H1 (cell line): ENCODE results near the gene PSMC2. TPM values are rescaled to one million over a fixed set of nuclear protein-coding genes. Genes with fewer than 3 reads are reported as not detected.

Source experiments
- CTCF ChIA-PET: fragments of 300-600 bp; sonication (Branson Sonifier 250); formaldehyde crosslinking; loops from one replicate; lab custom pipeline; 2021; ENCODE audit not compliant: partially characterized antibody; lab: Charles Lee
- POLR2A ChIA-PET: fragments of 300-600 bp; sonication (Branson Sonifier 250); formaldehyde crosslinking; loops from one replicate; lab custom pipeline; 2021; ENCODE audit warnings: inconsistent platforms; ENCODE audit not compliant: partially characterized antibody; lab: Charles Lee
- DNase-seq, 2 experiments: peaks; one replicate each; pipeline versions ENCODE4 v3.0.0 to v3.0.0-alpha.2; 2010 to 2022; ENCODE audit warnings: low spot score in 2 of 2, low read depth in 1 of 2, mixed read lengths in 1 of 2
- FAIRE-seq: peaks from 2 replicates; lab custom pipeline; 2011; peaks lifted over from hg19 to GRCh38; lab: Jason Lieb, UNC
- H2AFZ ChIP-seq: 2 replicates; pipeline ENCODE4 v1.8.1; 2012; ENCODE audit warnings: low read length, inconsistent platforms
- H2AK5ac ChIP-seq: 2 replicates; pipeline ENCODE4 v1.6.1; 2013; ENCODE audit warnings: low read depth, low read length
- H2BK120ac ChIP-seq: replicated peaks from 2 replicates; pipeline ENCODE3; 2013; ENCODE audit warnings: low read depth, low read length, inconsistent platforms
- H2BK12ac ChIP-seq: 2 replicates; pipeline ENCODE4 v1.6.1; 2013; ENCODE audit warnings: low read depth, low read length
- H2BK15ac ChIP-seq: 2 replicates; pipeline ENCODE4 v1.6.1; 2013; ENCODE audit warnings: low read length
- H2BK20ac ChIP-seq: 2 replicates; pipeline ENCODE4 v1.6.1; 2013; ENCODE audit warnings: low read length
- H2BK5ac ChIP-seq: 2 replicates; pipeline ENCODE4 v1.6.1; 2013; ENCODE audit warnings: low read depth, low read length
- H3K14ac ChIP-seq: 2 replicates; pipeline ENCODE4 v1.6.1; 2013; ENCODE audit warnings: inconsistent platforms; ENCODE audit not compliant: insufficient read length
- H3K18ac ChIP-seq: 2 replicates; pipeline ENCODE4 v1.6.1; 2013; ENCODE audit warnings: low read length; ENCODE audit errors: extremely low read depth
- H3K23ac ChIP-seq: 2 replicates; pipeline ENCODE4 v1.6.1; 2013; ENCODE audit warnings: inconsistent platforms; ENCODE audit not compliant: insufficient read length
- H3K23me2 ChIP-seq: 2 replicates; pipeline ENCODE4 v1.6.1; 2013; ENCODE audit warnings: low read depth, low read length
- H3K27ac ChIP-seq: 2 replicates; pipeline ENCODE4 v1.6.1; 2011; ENCODE audit warnings: low read depth, low read length, inconsistent platforms
- H3K27me3 ChIP-seq, 4 experiments: replicated peaks in 1 of 4; 1 replicate in 1 of 4; 2 replicates in 3 of 4; pipeline versions ENCODE4 v1.6.1 to v1.8.1; 2011 to 2013; ENCODE audit warnings: low read length in 3 of 4, mild to moderate bottlenecking in 3 of 4, inconsistent platforms in 2 of 4, mixed read lengths in 2 of 4, moderate library complexity in 1 of 4; ENCODE audit not compliant: control insufficient read depth in 3 of 4, insufficient read depth in 3 of 4; ENCODE audit errors: extremely low read depth in 1 of 4
- H3K36me3 ChIP-seq, 4 experiments: 2 replicates each; pipeline versions ENCODE4 v1.6.1 to v1.8.1; 2011 to 2013; ENCODE audit warnings: mild to moderate bottlenecking in 4 of 4, low read length in 3 of 4, moderate library complexity in 2 of 4, control low read depth in 1 of 4, inconsistent platforms in 1 of 4; ENCODE audit not compliant: insufficient read depth in 4 of 4, control insufficient read depth in 2 of 4
- H3K4ac ChIP-seq: replicated peaks from 2 replicates; pipeline ENCODE3; 2013; ENCODE audit warnings: low read length, low read depth, mixed read lengths, inconsistent platforms; ENCODE audit not compliant: insufficient read length
- H3K4me1 ChIP-seq, 4 experiments: replicated peaks in 1 of 4; 1 replicate in 1 of 4; 2 replicates in 3 of 4; pipeline versions ENCODE4 v1.6.1 to v1.8.1; 2011 to 2013; ENCODE audit warnings: low read length in 3 of 4, inconsistent platforms in 2 of 4, mixed read lengths in 1 of 4; ENCODE audit not compliant: insufficient read depth in 4 of 4, control insufficient read depth in 3 of 4
- H3K4me2 ChIP-seq, 2 experiments: 2 replicates each; pipeline versions ENCODE4 v1.6.1 to v1.8.1; 2011 to 2013; ENCODE audit warnings: low read depth in 2 of 2, low read length in 2 of 2, control low read depth in 1 of 2, inconsistent platforms in 1 of 2, mild to moderate bottlenecking in 1 of 2; ENCODE audit not compliant: insufficient read depth in 1 of 2
- H3K4me3 ChIP-seq, 4 experiments: fragments of 200-600, 300-600 bp in 1 of 4; sonication (generic), shearing (Covaris generic), sonication (Bioruptor Twin) in 1 of 4; 2 replicates each; pipeline versions ENCODE4 v1.5.1 to v1.8.1; 2011 to 2016; ENCODE audit warnings: low read length in 4 of 4, low read depth in 3 of 4, control low read depth in 2 of 4, inconsistent platforms in 2 of 4, mild to moderate bottlenecking in 2 of 4, mixed read lengths in 1 of 4, moderate library complexity in 1 of 4; ENCODE audit not compliant: insufficient read depth in 2 of 4; ENCODE audit errors: extremely low read depth in 1 of 4
- H3K56ac ChIP-seq: replicated peaks from 2 replicates; pipeline ENCODE3; 2013; ENCODE audit warnings: low read depth, mild to moderate bottlenecking, mixed read lengths, low read length, inconsistent platforms; ENCODE audit not compliant: insufficient read length
- H3K79me1 ChIP-seq: 2 replicates; pipeline ENCODE4 v1.6.1; 2013; ENCODE audit warnings: low read depth, low read length, control low read depth
- H3K79me2 ChIP-seq, 2 experiments: 2 replicates each; pipeline versions ENCODE4 v1.6.1 to v1.8.1; 2012 to 2013; ENCODE audit warnings: low read length in 2 of 2, mild to moderate bottlenecking in 2 of 2, inconsistent platforms in 1 of 2; ENCODE audit not compliant: insufficient read depth in 2 of 2, control insufficient read depth in 1 of 2
- H3K9ac ChIP-seq, 4 experiments: replicated peaks in 1 of 4; 1 replicate in 1 of 4; 2 replicates in 3 of 4; pipeline versions ENCODE4 v1.6.1 to v1.8.1; 2011 to 2013; ENCODE audit warnings: low read depth in 3 of 4, low read length in 3 of 4, control low read depth in 2 of 4, mild to moderate bottlenecking in 2 of 4, moderate library complexity in 2 of 4, inconsistent platforms in 1 of 4; ENCODE audit errors: extremely low read depth in 1 of 4
- H3K9me3 ChIP-seq, 2 experiments: 2 replicates each; pipeline versions ENCODE4 v1.6.1 to v1.8.1; 2012 to 2013; ENCODE audit warnings: mild to moderate bottlenecking in 2 of 2, moderate library complexity in 2 of 2, control low read depth in 1 of 2, inconsistent platforms in 1 of 2, low read depth in 1 of 2, low read length in 1 of 2, mixed read lengths in 1 of 2; ENCODE audit not compliant: insufficient read depth in 2 of 2
- H4K20me1 ChIP-seq, 2 experiments: replicated peaks in 1 of 2; 2 replicates each; pipeline versions ENCODE3 to v1.8.1; 2011 to 2013; ENCODE audit warnings: inconsistent platforms in 2 of 2, low read length in 2 of 2, mild to moderate bottlenecking in 1 of 2; ENCODE audit not compliant: insufficient read depth in 2 of 2, control insufficient read depth in 1 of 2
- H4K5ac ChIP-seq: 2 replicates; pipeline ENCODE4 v1.6.1; 2013; ENCODE audit warnings: low read length, low read depth, mixed read lengths, inconsistent platforms; ENCODE audit not compliant: insufficient read length
- H4K8ac ChIP-seq: 2 replicates; pipeline ENCODE4 v1.8.0; 2013; ENCODE audit warnings: mild to moderate bottlenecking, moderate library complexity, low read length, inconsistent platforms; ENCODE audit not compliant: insufficient read depth; ENCODE audit errors: extremely low read depth
- H4K91ac ChIP-seq: replicated peaks from 2 replicates; pipeline ENCODE3; 2013; ENCODE audit warnings: low read length, mixed read lengths, inconsistent platforms; ENCODE audit not compliant: insufficient read length
- CBX8 ChIP-seq: fragments of 300-800, 300-1000 bp; sonication (generic); IDR thresholded peaks from 2 replicates; pipeline ENCODE4 v1.7.1; 2016; ENCODE audit warnings: low read depth, low read length, borderline replicate concordance
- CHD2 ChIP-seq: IDR thresholded peaks from 2 replicates; pipeline ENCODE4 v1.6.1; 2012; ENCODE audit warnings: low read length, improper control_type of control experiment
- CREB1 ChIP-seq: IDR thresholded peaks from 2 replicates; pipeline ENCODE4 v1.6.1; 2012; ENCODE audit warnings: inconsistent platforms
- GABPA ChIP-seq: IDR thresholded peaks from 2 replicates; pipeline ENCODE4 v1.6.1; 2011; ENCODE audit warnings: mild to moderate bottlenecking, low read length, moderate library complexity, borderline replicate concordance; ENCODE audit not compliant: insufficient read depth
- JUND ChIP-seq: IDR thresholded peaks from 2 replicates; pipeline ENCODE4 v1.6.1; 2011; ENCODE audit warnings: mild to moderate bottlenecking, improper control_type of control experiment, low read length
- KDM4A ChIP-seq: IDR thresholded peaks from one replicate; pipeline ENCODE4 v1.7.1; 2012; ENCODE audit warnings: low read depth, mild to moderate bottlenecking, moderate library complexity, low read length, inconsistent platforms; ENCODE audit not compliant: severe bottlenecking
- MAFK ChIP-seq: IDR thresholded peaks from 2 replicates; pipeline ENCODE4 v1.6.1; 2012; ENCODE audit warnings: low read depth, mild to moderate bottlenecking, improper control_type of control experiment, low read length
- POLR2A ChIP-seq, 2 experiments: IDR thresholded peaks; 1 replicate in 1 of 2; 2 replicates in 1 of 2; pipeline ENCODE4 v1.6.1; 2011; ENCODE audit warnings: low read depth in 2 of 2, low read length in 2 of 2, mild to moderate bottlenecking in 2 of 2; ENCODE audit errors: control extremely low read depth in 1 of 2
- POLR2AphosphoS5 ChIP-seq: IDR thresholded peaks from 2 replicates; pipeline ENCODE4 v1.6.1; 2011; ENCODE audit warnings: low read depth, low read length
- TAF1 ChIP-seq: IDR thresholded peaks from 2 replicates; pipeline ENCODE4 v1.6.1; 2011; ENCODE audit warnings: mild to moderate bottlenecking, low read depth, low read length
- WGBS, 2 experiments: shearing (Covaris generic) in 1 of 2; methylation state at CpG; one replicate each; pipeline versions ENCODE4 v1.1.6 to v1.1.7; 2013 to 2015; ENCODE audit warnings: low lambda C conversion rate in 2 of 2, mixed read lengths in 2 of 2, inconsistent platforms in 1 of 2, low coverage in 1 of 2, missing lambda C conversion rate in 1 of 2; ENCODE audit not compliant: insufficient replicate concordance in 2 of 2, insufficient coverage in 1 of 2, insufficient read length in 1 of 2; ENCODE audit errors: extremely low coverage in 1 of 2, missing lambda C conversion rate in 1 of 2; 5-methylcytosine and 5-hydroxymethylcytosine counted together
- polyA plus RNA-seq, 7 experiments: library from polyadenylated mRNA; depleted of rRNA in 3 of 7; stranded (reverse) in 5 of 7; unstranded in 2 of 7; fragments of >200 nt in 5 of 7; fragments of 200-250 nt in 2 of 7; gene quantifications; 1 replicate in 5 of 7; 2 replicates in 1 of 7; 4 replicates in 1 of 7; pipeline versions ENCODE4 v1.2.1 to v1.2.3, GENCODE V29; 2011 to 2013; ENCODE audit warnings: missing spikeins in 2 of 7, mixed read lengths in 2 of 7
- total RNA-seq: library from RNA; stranded (reverse); fragmentation: NEBNext Ultra II Directional; extraction: Animal tissue kit (Norgen Biotek cat#: 25700); gene quantifications from 2 replicates; pipeline ENCODE4 v1.2.1, GENCODE V29; 2021
- TF ChIP-seq, protein P1 (sequence below): IDR thresholded peaks from 2 replicates; pipeline ENCODE4 v1.6.1; 2012; ENCODE audit warnings: low read length, inconsistent platforms

The PSMC2 gene
- total and polyA plus RNA-seq, 2 of the 8 experiments (the other 6 are each of a cell fraction or from before 2014, with no cell fraction given) = 80.9 to 141 TPM

DNA sequence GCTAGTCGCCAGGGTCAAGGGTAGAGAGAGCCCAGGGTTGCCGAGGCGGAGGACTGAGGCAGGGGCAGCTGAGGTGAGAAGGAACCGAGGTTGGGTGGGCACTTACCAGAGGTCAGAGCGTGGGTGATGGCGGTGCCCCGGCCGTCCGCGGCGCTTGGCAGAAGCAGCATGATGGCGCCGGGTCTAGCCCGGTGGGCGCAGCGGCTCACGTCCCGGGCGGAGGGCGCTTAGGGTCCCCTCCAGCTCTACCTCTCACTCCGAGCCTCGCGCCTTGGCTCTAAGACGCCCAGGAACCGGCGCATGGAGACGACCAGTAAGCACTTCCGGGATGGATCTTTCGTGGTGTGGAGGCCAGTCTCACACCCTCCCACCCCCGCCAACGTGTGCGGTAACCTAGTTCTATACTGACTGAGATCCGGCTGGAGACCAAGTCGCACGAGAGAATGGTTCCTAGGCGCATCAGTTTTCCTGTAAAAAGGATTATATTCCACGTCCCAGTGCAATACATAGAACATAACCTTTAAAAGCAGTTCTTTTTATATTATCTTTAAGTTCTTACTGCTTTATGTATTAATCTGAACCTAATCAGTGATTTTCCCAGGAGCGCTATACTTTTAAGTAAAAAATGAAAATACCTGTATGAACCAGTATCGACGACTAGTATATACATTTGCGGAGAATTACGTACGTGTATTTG is 2.8 kb upstream of the PSMC2 start, which contains the start of gene DNAJC2:
DNAJC2 (minus strand) TSS at position 315 of the 697 bp plus-strand sequence; CDS start at position 170, 145 bp downstream.
- DNase-seq = peak; percentile 63 to 82
- Histone ChIP-seq H3K27me3 (no peaks in the 10 kb centered on the region), H3K4me2 (peak within 1 kb of the TSS; percentile 81 to 100), H3K36me3 (peaks cover 9 to 21% (median 18%) of the 10 kb centered on the region in 4 experiments), H2BK120ac (no peak within 1 kb of the TSS), H3K56ac (peak within 1 kb of the TSS; percentile 66), H3K23me2 (peaks cover 8% of the 10 kb centered on the region), H2BK5ac (peak within 1 kb of the TSS; percentile 66), H2AFZ (peak within 1 kb of the TSS; percentile 95), H2AK5ac (no peak within 1 kb of the TSS), H3K27ac (peak within 1 kb of the TSS; percentile 72), H2BK12ac (no peak within 1 kb of the TSS; the same call in 1 of the 2 replicates), H3K18ac (peak within 1 kb of the TSS; percentile 76; the same call in 1 of the 2 replicates), H3K9ac (peak within 1 kb of the TSS; percentile 82 to 98 (median 94)), H3K23ac (no peak within 1 kb of the TSS), H3K4me1 (peaks cover 0 to 8% (median 2%) of the 10 kb centered on the region in 4 experiments; a peak in 2 of 7 replicates), H3K4me3 (peak within 1 kb of the TSS; percentile 83 to 99 (median 90)), H3K79me2 (peaks cover 28 to 67% of the 10 kb centered on the region in 2 experiments), H3K79me1 (peaks cover 13% of the 10 kb centered on the region; the same call in 1 of the 2 replicates), H3K4ac (peak within 1 kb of the TSS; percentile 57), H4K91ac (no peak within 1 kb of the TSS), H2BK20ac (no peak within 1 kb of the TSS), H3K9me3 (no peaks in the 10 kb centered on the region), H4K20me1 (peaks cover 2% of the 10 kb centered on the region in 2 experiments), H4K5ac (peak within 1 kb of the TSS; percentile 81), H4K8ac (peak within 1 kb of the TSS; percentile 98; the same call in 1 of the 2 replicates), H3K14ac (no peak within 1 kb of the TSS), H2BK15ac (no peak within 1 kb of the TSS)
- ChIA-PET POLR2A (interaction anchor here (1.0 to 2.0 kb wide), 5 partner anchors 14 to 48 kb away, joined by 3 to 6 read pairs (median 5); partner anchors contain the start of gene PMPCB), CTCF (no interaction called here)
- FAIRE-seq = no peak
- whole genome bisulfite sequencing, 2 experiments = 16% methylated on average over 30 of the region's 43 CpGs; no CpG with 5 or more reads in 1 of the 2 experiments
- TF ChIP-seq POLR2A (IDR thresholded peaks at IDR 0.05; ENCODE audit: control extremely low read depth in 1 of 2, low read depth in 2 of 2, low read length in 2 of 2) = peak; percentile 79 to 91
- TF ChIP-seq KDM4A = peak; percentile 86
- TF ChIP-seq GABPA = peak; percentile 95; the same call in 1 of the 2 replicates
- peak; percentile 35; the same call in 1 of the 2 replicates for TF ChIP-seq JUND
- peak; percentile 96 for TF ChIP-seq TAF1
- peak; percentile 62; the same call in 1 of the 2 replicates for TF ChIP-seq MAFK
- TF ChIP-seq POLR2AphosphoS5 = peak; percentile 96
- TF ChIP-seq, protein P1, sequence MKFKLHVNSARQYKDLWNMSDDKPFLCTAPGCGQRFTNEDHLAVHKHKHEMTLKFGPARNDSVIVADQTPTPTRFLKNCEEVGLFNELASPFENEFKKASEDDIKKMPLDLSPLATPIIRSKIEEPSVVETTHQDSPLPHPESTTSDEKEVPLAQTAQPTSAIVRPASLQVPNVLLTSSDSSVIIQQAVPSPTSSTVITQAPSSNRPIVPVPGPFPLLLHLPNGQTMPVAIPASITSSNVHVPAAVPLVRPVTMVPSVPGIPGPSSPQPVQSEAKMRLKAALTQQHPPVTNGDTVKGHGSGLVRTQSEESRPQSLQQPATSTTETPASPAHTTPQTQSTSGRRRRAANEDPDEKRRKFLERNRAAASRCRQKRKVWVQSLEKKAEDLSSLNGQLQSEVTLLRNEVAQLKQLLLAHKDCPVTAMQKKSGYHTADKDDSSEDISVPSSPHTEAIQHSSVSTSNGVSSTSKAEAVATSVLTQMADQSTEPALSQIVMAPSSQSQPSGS = peak; percentile 75
- no peak for TF ChIP-seq CBX8
- TF ChIP-seq CHD2 = peak; percentile 30; the same call in 1 of the 2 replicates
- TF ChIP-seq CREB1 = peak; percentile 92
